Measurements from ENCODE around the gene E2F1.
"Not testable (repeated sequence)": the region's sequence is repeated elsewhere in the genome, so short reads cannot be mapped to it uniquely, and the experiment has no call there.

The E2F1 gene

DNA sequence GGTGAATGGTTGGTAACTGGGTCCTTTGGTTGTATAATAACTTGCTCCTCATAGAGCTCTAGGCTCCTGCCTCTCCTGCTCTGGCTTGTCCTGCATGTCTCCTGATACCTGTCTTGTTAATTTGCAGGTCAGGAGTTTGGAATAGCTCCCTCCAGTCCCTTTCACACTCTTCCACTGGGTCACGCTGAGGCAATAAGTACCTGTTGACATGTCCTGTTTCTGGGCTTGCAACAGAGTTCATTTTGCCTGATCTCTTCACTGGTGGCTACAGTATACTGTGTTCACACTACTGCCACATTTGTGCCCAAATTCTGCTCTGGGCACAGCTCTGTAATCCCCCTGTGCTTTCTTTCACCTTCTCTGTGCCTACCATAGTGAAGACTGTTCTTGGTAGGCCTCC, 49.4 kb downstream of the E2F1 start:
- no peak for FAIRE-seq

DNA sequence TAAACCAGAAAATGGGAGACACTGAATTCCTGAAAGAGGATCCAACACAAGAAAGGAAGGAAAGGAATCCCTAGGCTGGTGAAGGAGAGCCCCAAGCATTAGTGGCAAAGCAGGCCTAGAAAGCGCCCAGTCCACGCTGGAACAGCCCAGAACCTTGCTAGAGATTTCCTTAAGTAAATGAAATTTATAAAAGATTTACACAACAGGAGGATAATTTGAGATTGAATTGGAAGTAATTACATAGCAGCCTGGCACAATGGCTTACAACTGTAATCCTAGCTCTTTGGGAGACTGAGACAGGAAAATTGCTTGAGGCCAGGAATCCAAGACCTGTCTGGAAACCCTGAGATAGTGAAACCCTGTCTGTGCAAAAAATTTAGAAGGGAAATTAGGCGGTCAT, 50.8 kb downstream of the E2F1 start:
- no peak for FAIRE-seq

DNA sequence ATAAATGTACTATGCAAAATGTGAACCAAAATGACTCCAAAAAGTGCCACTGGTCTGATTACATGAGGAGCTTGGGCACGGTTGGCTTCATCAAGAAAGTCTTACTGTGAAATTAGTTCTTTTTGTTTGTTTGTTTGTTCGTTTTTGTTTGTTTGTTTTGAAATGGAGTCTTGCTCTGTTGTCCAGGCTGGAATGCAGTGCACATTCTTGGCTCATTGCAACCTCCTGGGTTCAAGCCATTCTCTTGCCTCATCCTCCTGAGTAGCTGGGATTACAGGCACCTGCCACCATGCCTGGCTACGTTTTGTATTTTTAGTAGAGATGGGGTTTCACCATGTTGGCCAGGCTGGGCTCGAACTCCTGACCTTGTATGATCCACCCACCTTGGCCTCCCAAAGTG, 54.3 kb downstream of the E2F1 start:
- not testable (repeated sequence) for FAIRE-seq

DNA sequence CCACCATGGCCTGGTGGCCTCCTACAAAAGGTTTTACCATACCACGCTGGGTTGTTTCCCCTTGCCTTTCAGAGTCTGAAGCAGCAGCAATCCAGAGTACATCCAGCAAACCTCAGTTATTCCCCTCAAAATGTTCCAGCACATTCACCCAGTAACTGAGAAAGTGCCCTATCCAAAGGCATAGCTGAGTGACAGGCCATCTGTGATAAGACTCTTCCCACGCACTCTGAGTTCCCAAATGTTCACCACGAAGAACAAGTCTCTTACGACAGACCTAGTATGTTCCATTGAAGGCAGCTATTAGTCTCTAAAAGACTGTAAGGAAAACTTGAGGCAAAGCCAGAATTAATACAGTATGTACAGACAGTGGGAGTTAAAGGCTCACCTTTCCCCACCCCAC, 55.7 kb downstream of the E2F1 start:
- no peak for FAIRE-seq

DNA sequence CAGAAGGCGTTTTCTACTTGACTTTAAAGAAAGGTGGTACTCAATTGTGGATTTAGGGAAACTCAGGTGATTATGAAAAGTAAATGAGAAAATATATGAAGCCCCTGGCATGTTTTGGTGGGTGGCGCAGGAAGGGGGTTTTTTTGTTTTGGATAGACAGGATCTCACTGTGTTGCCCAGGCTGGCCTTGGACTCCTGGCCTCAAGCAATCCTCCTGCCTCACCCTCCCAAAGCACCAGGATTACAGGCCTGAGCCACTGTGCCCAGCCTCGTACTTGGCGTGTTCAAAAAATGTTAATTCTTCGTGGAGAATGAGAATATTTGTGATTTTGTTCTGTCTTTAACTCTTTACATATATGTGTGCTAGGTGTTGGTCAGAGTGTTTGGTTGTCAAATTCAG, 56.2 kb downstream of the E2F1 start:
- FAIRE-seq, result no peak

DNA sequence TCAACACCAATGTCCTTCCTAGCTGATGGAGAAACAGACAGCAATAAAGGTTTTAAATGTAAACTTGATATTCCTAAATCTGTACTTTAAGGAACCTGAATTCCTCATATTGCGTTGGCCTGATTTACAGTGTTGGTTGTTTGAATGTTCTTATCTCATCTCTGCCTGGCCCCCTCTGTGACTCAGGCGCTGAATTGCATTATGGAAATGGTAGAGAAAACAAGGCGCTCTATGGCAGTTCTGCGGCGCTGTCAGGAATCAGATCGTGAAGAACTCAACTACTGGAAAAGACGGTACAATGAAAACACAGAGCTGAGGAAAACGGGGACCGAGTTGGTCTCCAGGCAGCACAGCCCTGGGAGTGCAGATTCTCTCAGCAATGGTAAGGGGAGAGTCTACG, 56.7 kb downstream of the E2F1 start:
- FAIRE-seq, result no peak

DNA sequence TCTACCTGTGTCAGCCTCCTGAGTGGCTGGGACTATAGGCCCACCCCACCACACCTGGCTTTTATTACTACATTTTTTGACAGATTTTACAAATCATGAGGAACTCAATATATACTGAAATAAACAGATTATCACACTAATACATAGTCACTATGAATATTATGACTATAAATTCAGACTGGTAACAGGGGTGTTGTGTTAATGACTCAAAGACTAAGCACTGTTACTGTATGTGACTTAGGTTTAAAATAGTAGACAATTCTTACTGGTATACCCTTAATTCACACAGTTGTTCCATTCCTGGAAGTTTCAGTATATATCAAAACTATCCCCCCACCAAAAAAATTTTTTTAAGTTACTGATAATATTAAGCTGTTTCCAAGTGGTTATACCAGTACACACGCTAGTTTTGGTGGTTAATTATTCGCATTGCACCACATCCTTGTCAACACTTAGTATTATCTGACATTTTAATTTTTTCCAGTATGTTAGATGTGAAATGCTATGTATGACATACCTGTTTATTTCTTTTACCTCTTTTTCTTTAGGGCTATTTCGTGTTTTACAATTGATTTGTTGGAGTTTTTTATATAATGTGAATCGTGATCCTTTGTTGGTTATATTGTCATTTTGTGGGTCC, 58.5 kb downstream of the E2F1 start:
- FAIRE-seq, result no peak

DNA sequence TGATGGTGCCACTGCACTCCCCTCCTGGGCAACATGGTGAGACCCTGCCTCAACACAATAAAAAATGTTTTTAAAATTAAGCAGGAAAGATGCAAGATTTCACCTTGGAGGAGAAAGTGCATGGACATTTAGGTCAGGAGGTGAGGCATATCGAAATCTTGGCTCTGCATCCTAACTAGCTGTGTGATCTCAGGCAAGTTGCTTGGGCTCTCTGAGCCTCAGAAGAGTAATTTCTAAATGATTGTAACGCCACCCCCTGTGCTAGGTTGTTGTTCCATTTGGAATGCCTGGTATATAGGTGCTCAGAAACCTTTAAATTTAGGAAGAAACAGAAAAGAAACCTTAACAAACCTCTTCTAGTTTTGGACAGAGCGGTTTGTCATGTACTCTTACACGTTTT, 60.0 kb downstream of the E2F1 start:
- no peak for FAIRE-seq

Data from colon (tissue), 2 donors.